Stimulated activated CD8-positive, alpha-beta memory T cell treated with anti-CD3 and anti-CD28 coated beads, Interleukin-4, amount 100 ng/mL, for 1 hour (primary cell): ENCODE measurements around the gene TSPAN4.

ENCODE experiments used
- DNase-seq, 2 donors: peaks; one replicate each; pipeline ENCODE4 v3.0.0-alpha.2; 2020; ENCODE audit warnings: low read depth in 2 of 2, low spot score in 1 of 2

TSPAN4 gene

DNA sequence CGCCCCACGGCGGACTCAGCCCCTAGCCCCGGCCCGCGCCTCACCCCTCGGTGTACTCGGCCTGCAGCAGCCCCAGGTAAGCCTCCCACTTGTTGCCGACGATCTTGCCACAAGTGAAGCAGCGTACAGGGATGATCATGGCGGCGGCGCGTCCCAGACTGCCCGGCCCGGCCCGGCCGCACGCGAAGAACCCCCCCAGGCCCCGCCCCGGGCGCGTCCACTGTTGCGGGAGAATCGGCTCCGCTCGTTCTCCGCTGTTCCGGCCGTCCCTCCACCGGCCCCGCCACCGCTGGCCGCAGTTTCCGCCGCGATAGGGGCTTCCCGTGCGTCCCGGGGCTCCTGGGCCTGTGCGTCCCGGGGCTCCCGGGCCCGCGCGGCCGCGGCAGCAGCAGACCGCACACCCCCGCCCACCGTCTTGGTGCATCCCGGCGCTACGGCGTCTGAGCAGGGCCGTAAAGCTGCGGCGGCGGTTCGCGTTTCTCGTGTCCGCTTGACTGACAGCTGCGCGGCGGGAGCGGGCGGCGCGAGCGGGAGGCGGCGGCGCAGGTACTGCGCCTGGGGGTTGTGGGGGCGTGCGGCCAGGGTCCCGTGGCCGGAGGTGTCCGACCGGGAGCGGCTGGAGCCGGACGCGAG, at the start of gene TSPAN4, which contains the start of gene POLR2L:
Gene TSPAN4, plus strand, starts transcription at position 483 of the 633 bp plus-strand sequence. CDS start 7,453 bp downstream, outside the sequence.
Gene POLR2L, minus strand, starts transcription at position 160 of the 633 bp plus-strand sequence. Its CDS starts 21 bp downstream, at position 139.
- DNase-seq, result peak; percentile 72 to 79

DNA sequence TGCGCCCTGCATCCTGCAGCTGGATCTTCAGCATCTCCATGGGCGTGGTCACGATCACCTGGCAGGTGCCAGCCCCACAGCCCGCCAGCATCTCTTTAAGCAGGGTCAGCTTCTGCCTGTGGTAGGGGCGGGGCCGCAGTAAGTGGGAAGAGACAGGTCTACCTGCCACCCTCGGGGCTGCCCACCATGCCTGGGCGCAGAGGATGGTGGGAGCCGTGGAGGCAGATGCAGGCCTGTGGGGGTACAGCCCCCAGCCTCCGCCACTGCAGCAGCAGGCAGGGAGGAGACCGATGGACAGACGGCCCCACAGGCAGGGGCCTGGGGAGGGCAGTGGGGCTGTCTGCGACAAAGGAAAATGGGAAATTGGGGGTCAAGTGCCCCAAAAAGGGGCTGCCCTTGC, 49.8 kb upstream of the TSPAN4 start:
- no peak for DNase-seq

DNA sequence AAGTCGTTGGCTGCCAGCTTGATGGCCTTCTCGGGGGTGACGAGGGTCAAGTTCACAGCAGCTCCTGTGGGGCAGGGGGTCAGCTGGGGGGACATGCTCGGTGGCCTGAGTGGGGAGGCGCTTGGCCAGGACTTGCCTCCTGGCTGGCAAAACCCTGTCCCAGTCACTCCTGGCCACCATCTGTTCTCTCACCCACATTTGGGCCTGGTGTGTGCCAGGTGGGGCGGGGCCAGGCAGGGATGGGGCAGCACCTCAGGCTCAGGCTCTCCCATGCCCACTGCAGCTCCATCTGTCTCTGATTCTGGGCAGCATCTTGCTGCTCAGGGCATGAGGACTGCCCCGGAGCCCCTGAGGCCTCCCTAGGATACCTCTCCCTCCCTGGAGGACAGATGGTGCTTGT, 49.1 kb upstream of the TSPAN4 start:
- no peak for DNase-seq

- no peak for DNase-seq
Measured at GRCh38 chr11:794013-794765, 48.5 kb upstream of the TSPAN4 start.

- DNase-seq, result no peak
Measured at GRCh38 chr11:794766-795633, 47.7 kb upstream of the TSPAN4 start.

GRCh38 chr11:795634-796564, 46.8 kb upstream of the TSPAN4 start:
- peak in 1 of 2 donors; percentile 46 for DNase-seq

DNA sequence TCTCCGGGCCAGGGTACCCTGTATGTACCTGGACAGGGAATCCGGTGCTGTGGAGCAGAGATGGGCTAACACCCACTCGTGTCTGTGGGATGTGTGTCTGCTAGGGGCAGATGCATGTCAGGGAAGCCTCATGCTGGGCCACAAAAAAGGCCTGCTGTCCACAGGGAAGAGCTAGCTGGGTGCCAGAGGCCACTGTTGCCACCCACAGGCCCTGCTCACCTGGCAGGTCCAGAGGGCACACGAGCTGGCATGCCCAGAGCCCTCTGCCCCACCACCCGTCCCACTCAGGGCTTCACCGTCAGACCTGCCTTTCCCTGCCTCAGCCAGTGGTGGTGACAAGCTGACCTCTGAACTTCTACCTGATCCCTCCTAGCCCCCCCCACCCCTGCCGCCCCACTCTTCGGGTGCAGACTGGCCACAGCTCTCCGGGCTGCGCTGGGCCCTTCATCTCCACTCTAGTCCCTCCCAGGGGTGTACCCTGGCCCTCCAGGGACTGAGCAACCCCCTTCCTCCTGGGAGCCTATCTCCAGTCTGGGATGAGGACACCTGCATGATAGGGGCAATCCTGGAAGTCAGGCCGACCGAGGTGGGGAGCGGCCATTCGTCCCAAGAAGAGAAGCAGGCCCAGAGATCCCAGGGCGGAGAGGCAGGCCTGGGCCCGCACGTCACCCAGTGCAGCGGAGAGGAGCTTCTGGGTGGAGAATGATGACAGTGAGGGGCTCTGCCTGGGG, 45.9 kb upstream of the TSPAN4 start:
- no peak for DNase-seq

DNA sequence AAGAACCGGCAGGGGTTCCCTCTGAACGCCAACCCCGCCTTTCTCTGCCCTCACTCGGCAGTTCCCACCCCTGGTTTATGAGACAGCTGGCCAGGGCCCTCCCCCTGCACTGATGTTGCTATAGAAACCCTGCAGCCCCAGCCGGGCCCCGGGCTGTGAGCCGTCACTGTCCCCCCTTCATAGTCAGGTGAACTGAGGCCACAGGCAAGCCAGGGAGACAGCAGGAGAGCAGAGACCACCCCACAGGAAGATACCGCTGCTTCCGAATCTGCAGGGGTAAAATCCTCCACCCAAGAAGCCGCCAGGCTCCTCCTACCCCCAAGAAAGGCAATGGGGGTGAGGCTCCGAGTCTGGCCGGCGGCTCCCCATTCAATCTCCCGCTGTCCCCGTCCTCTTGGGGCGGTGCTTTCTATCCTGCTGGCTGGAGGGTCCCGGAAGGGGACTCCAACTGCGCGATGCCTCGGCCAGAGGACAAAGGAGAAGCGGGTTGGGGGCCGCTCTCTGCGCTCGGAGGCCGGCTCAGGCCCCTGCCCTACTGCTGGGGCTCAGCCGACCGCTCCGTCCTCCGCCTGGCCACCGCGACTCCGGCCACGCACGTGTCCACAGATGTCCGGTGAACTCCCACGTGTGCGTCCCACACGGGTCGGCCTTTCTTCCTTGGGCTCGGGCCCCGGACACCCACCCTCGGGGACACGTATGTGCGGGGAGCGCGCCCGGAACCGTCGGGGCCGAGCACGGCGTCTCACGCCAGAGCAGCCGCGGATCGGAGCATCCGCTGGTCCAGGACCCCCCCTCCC, 45.2 kb upstream of the TSPAN4 start:
- DNase-seq, result peak in 1 of 2 donors; percentile 47

DNA sequence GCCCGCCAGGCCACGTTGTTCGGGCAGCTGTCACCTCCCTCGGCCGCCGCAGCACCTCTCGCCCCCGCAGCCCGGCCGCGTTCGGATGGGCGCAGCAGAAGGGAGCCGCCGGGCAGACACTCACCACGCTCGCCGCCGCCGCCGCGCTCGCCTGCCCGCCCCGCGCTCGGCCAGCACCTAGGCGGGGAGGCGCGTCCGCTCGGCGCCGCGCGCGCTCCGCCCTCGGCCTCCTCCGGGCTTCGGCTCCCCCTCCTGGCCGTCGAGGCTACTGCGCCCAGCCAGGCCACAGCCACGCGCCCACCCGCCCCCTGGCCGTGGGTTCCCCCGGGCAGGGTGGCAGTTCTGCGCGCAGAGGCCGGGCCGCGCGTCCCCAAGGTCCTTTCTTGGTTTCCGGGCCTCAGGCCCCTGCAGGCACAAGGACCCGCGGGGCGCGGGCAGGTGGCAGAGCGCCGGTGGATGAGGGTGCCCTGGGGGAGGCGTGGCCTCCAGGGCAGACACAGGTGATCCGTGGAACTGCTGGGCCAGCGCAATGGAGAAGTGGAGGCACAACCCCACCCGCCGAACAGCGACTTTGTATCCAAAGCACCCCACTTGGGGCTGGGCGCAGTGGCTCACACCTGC, 44.4 kb upstream of the TSPAN4 start, which contains the start of gene SLC25A22:
Gene SLC25A22, minus strand, starts transcription at position 189 of the 621 bp plus-strand sequence. CDS start 3,275 bp downstream, outside the sequence.
- peak; percentile 61 to 69 for DNase-seq

- no peak for DNase-seq
Measured at GRCh38 chr11:799641-800316, 42.9 kb upstream of the TSPAN4 start.

DNA sequence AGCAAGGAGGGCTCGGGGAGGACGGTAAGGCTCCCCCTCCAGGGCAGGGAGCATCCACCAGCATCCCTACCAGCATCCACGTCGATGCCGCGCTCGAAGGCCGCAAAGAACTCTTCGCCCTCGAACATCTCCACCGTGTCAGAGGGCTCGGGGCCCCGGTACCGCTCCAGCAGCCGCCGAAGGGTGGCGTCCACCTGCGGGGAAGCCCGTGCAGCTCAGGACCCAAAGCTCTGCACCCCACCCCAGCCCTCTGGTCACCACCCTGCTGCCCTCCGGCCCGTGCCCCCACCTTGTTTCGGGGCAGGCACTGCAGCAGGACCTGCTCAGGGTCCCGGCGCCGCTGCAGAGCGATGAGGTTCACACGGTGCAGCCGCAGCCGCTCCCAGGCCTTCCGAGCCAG, 42.2 kb upstream of the TSPAN4 start:
- no peak for DNase-seq

GRCh38 chr11:801097-801780, 41.4 kb upstream of the TSPAN4 start:
- DNase-seq, result no peak

DNA sequence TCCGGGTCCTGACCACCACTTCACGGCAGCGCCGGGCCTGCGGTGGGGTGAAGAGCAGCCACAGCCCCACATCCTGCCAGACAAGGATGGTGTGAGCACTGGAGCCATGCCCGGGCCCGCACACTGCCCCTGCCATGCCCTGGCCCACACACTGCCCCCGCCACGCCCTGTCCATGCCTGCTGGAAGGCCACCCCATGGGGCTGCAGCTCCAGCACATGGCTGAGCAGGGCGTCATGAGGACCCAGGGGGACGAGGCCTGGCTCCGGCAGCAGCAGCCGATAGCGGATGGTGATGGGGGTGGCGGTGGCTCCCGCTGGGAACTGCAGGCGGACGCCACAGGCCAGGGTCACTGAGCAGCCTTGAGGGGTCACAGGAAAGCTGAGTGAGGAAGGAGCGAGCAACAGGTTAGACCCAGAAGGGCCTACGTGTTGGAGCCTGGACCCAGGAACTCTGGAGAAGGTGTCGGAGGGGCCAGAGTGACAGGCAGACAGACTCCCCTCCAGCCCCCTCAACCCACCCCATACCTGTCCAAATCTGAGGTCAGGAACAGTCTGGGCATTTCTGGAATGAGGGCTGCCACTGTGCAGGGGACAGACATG, 40.5 kb upstream of the TSPAN4 start:
- no peak for DNase-seq

DNA sequence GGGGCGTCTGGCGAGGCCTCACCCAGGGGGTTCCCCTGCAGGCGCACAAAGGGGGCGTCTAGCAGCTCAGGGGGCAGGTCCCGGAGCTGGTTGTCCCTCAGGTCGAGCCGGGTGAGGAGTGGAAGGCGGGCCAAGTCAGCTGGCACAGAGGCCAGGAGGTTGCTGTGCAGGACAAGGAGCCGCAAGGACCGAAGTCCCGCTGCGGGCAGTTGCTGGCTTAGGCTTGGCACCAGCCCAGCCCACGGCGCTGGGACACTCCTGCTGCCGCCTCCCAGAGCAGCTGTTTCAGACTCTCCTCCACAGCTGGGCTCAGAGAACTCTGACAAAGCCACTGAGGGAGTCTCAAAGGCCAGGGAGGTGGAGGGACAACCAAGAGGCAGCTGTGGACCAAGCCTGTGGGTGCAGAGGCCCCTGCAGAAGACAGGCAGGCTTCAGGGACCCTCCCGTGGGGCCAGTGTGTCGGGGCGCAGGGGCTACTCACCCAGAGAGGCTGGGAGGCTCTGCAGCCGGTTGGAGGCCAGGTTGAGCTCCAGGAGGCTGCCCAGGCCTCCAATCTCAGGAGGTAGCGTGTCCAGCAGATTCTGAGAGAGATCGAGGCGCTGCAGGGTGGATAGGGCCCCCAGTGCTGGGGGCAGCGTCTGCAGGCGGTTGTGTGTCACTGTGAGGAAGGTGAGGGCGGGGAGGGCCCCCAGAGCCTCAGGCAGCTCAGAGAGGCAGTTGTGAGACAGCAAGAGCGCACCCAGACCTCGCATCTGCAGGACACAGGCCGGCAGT, 39.8 kb upstream of the TSPAN4 start:
- DNase-seq, result no peak

GRCh38 chr11:803467-803742, 39.2 kb upstream of the TSPAN4 start:
- DNase-seq, result no peak
